Neuronal stem cell (in vitro differentiated cells): Measurements from ENCODE around the gene FOXP1.
"Not testable (repeated sequence)": the region's sequence is repeated elsewhere in the genome, so short reads cannot be mapped to it uniquely, and the experiment has no call there.

Source experiments
- DNase-seq: peaks from one replicate; pipeline ENCODE4 v3.0.0-alpha.2; 2013; ENCODE audit warnings: low spot score
- H2AFZ ChIP-seq: one replicate; pipeline ENCODE4 v1.6.1; 2013; ENCODE audit warnings: mild to moderate bottlenecking, low read length, inconsistent platforms
- H2AK5ac ChIP-seq: 2 replicates; pipeline ENCODE4 v1.6.1; 2013; ENCODE audit warnings: low read depth, mild to moderate bottlenecking, inconsistent platforms, low read length, moderate library complexity, mixed read lengths
- H2BK120ac ChIP-seq: 2 replicates; pipeline ENCODE4 v1.6.1; 2013; ENCODE audit warnings: low read depth, mild to moderate bottlenecking, inconsistent platforms, low read length, moderate library complexity, mixed read lengths
- H2BK12ac ChIP-seq: one replicate; pipeline ENCODE4 v1.6.1; 2013; ENCODE audit warnings: low read length, inconsistent platforms
- H2BK15ac ChIP-seq: 2 replicates; pipeline ENCODE4 v1.6.1; 2013; ENCODE audit warnings: mild to moderate bottlenecking, low read length, inconsistent platforms, mixed read lengths
- H2BK5ac ChIP-seq: one replicate; pipeline ENCODE4 v1.6.1; 2013; ENCODE audit warnings: inconsistent platforms, mild to moderate bottlenecking, low read length, moderate library complexity
- H3K14ac ChIP-seq: one replicate; pipeline ENCODE4 v1.6.1; 2013; ENCODE audit warnings: low read length, inconsistent platforms
- H3K18ac ChIP-seq: 2 replicates; pipeline ENCODE4 v1.6.1; 2013; ENCODE audit warnings: low read length, inconsistent platforms
- H3K23ac ChIP-seq: 2 replicates; pipeline ENCODE4 v1.6.1; 2013; ENCODE audit warnings: low read depth, mild to moderate bottlenecking, mixed read lengths, low read length, inconsistent platforms; ENCODE audit not compliant: poor library complexity
- H3K27ac ChIP-seq: replicated peaks from 3 replicates; pipeline ENCODE4 v1.5.1; 2013; ENCODE audit warnings: low read length, inconsistent platforms
- H3K27me3 ChIP-seq, 3 experiments: 2 replicates each; pipeline ENCODE4 v1.6.1; 2013; ENCODE audit warnings: low read length in 3 of 3, mild to moderate bottlenecking in 2 of 3, inconsistent platforms in 1 of 3, low read depth in 1 of 3, mixed read lengths in 1 of 3, moderate library complexity in 1 of 3; ENCODE audit not compliant: control insufficient read depth in 3 of 3, insufficient read depth in 3 of 3
- H3K36me3 ChIP-seq, 2 donors: replicated peaks in 1 of 2; 2 replicates each; pipeline ENCODE4 v1.6.1; 2013; ENCODE audit warnings: low read length in 2 of 2; ENCODE audit not compliant: control insufficient read depth in 2 of 2, insufficient read depth in 2 of 2
- H3K4ac ChIP-seq: 2 replicates; pipeline ENCODE4 v1.6.1; 2013; ENCODE audit warnings: inconsistent platforms, mild to moderate bottlenecking, low read length, moderate library complexity
- H3K4me1 ChIP-seq, 2 donors: 1 replicate in 1 of 2; 2 replicates in 1 of 2; pipeline ENCODE4 v1.6.1; 2013; ENCODE audit warnings: low read length in 2 of 2, low read depth in 1 of 2; ENCODE audit not compliant: control insufficient read depth in 2 of 2, insufficient read depth in 1 of 2
- H3K4me2 ChIP-seq: one replicate; pipeline ENCODE4 v1.6.1; 2013; ENCODE audit warnings: mild to moderate bottlenecking, low read length, inconsistent platforms; ENCODE audit not compliant: insufficient read depth, poor library complexity, severe bottlenecking
- H3K4me3 ChIP-seq, 2 donors: 2 replicates each; pipeline ENCODE4 v1.5.1; 2013; ENCODE audit warnings: low read length in 2 of 2, mild to moderate bottlenecking in 2 of 2, inconsistent platforms in 1 of 2, moderate library complexity in 1 of 2
- H3K79me1 ChIP-seq: one replicate; pipeline ENCODE4 v1.6.1; 2013; ENCODE audit warnings: low read depth, mild to moderate bottlenecking, inconsistent platforms, low read length, moderate library complexity
- H3K9ac ChIP-seq: one replicate; pipeline ENCODE4 v1.6.1; 2013; ENCODE audit warnings: mild to moderate bottlenecking, low read depth, low read length, inconsistent platforms; ENCODE audit not compliant: poor library complexity
- H3K9me3 ChIP-seq, 2 donors: replicated peaks in 1 of 2; 2 replicates each; pipeline versions ENCODE3 to v1.6.1; 2013; ENCODE audit warnings: low read length in 2 of 2, mild to moderate bottlenecking in 2 of 2, inconsistent platforms in 1 of 2, low read depth in 1 of 2, mixed read lengths in 1 of 2, moderate library complexity in 1 of 2; ENCODE audit not compliant: control insufficient read depth in 2 of 2, insufficient read depth in 1 of 2
- H4K8ac ChIP-seq: one replicate; pipeline ENCODE4 v1.6.1; 2013; ENCODE audit warnings: low read depth, mild to moderate bottlenecking, inconsistent platforms, low read length, moderate library complexity
- H4K91ac ChIP-seq: one replicate; pipeline ENCODE4 v1.6.1; 2013; ENCODE audit warnings: low read length, low read depth, mild to moderate bottlenecking, inconsistent platforms; ENCODE audit not compliant: poor library complexity
- WGBS, 2 donors: extraction: QIAGEN DNeasy Blood & Tissue Kit; methylation state at CpG; one replicate each; pipeline ENCODE4 v1.1.7; 2013; ENCODE audit warnings: missing lambda C conversion rate in 2 of 2, mixed read lengths in 1 of 2; ENCODE audit not compliant: insufficient read length in 2 of 2, insufficient replicate concordance in 1 of 2; ENCODE audit errors: extremely low coverage in 2 of 2; 5-methylcytosine and 5-hydroxymethylcytosine counted together

The FOXP1 gene

DNA sequence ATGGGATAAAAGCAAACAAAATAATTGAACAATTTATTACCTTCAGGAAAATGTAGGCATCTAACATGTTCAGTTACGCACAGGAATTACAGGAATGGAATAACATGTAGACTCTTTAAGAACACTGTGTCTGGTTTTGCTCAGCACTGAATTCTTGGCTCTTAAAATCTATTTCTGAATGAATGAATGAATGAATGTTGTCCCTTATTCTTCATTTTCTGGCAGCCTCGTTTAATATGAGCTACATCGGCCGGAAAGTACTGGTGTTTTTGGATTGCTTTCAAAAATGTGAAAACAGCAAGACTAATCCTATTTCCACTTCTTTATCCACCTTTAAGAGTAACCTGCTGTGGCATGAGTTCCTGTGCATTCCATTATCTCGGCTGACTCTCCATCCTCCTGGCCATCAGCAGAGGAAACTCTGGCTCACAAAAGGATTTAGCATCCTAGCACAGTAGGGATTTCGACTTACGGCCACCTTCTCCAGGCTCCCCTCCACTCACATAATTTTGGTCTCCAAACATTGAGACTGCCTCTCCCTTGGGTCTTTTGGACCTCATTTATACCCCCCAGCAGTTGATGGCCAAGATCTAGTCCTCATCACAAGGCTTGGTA is 145.3 kb downstream of the FOXP1 start:
- H3K9me3 ChIP-seq: peaks cover 0 to 3% of the 10 kb centered on the region in 2 donors
- H2BK15ac ChIP-seq: no peak overlapping the region
- H4K8ac ChIP-seq: no peak overlapping the region
- no peak overlapping the region for H2AK5ac ChIP-seq
- no peak overlapping the region for H2AFZ ChIP-seq
- H2BK5ac ChIP-seq: no peak overlapping the region
- no peak overlapping the region for H4K91ac ChIP-seq
- H3K14ac ChIP-seq: no peak overlapping the region
- no peak overlapping the region for H3K9ac ChIP-seq
- no peaks in the 10 kb centered on the region for H3K27me3 ChIP-seq
- DNase-seq: no peak
- WGBS, 2 donors: no CpG with 5 or more reads among the region's 7 CpGs
- no peak overlapping the region for H3K27ac ChIP-seq
- H2BK12ac ChIP-seq: no peak overlapping the region
- H3K4me3 ChIP-seq: no peak overlapping the region
- no peak overlapping the region for H3K18ac ChIP-seq
- peaks cover 0 to 5% of the 10 kb centered on the region in 2 donors for H3K4me1 ChIP-seq
- no peak overlapping the region for H2BK120ac ChIP-seq
- no peak overlapping the region for H3K4me2 ChIP-seq
- H3K23ac ChIP-seq: no peak overlapping the region
- no peak overlapping the region for H3K4ac ChIP-seq
- H3K36me3 ChIP-seq: no peaks in the 10 kb centered on the region
- H3K79me1 ChIP-seq: no peaks in the 10 kb centered on the region

DNA sequence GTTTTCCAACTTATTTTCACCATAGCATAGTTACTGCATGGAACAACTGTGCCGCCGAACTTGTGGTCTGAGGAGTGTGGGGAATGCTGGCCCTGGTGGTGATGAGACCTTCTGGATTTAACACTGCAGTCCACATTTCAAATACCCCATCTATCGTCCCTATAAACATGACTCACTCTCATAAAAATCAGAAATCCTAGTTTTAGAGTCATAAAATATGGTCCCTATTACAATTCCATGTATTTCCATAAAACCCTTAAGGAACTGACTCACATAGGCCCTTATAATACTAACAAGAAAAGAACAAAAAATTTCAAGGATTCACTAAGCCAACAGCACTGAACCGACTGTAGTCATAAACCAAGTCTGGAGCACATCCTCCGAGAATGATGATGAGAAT is 147.2 kb downstream of the FOXP1 start:
- no peak overlapping the region for H4K91ac ChIP-seq
- no peak overlapping the region for H2BK120ac ChIP-seq
- no peak overlapping the region for H2BK15ac ChIP-seq
- H3K9me3 ChIP-seq: peaks cover 0 to 3% of the 10 kb centered on the region in 2 donors
- no peak overlapping the region for H4K8ac ChIP-seq
- H2AFZ ChIP-seq: no peak overlapping the region
- no peak for DNase-seq
- no peak overlapping the region for H3K4me2 ChIP-seq
- no peak overlapping the region for H3K9ac ChIP-seq
- no peaks in the 10 kb centered on the region for H3K79me1 ChIP-seq
- no peaks in the 10 kb centered on the region for H3K27me3 ChIP-seq
- H2BK5ac ChIP-seq: no peak overlapping the region
- no CpG with 5 or more reads among the region's 5 CpGs for WGBS, 2 donors
- peaks cover 0 to 12% of the 10 kb centered on the region in 2 donors for H3K4me1 ChIP-seq
- H3K14ac ChIP-seq: no peak overlapping the region
- H3K23ac ChIP-seq: no peak overlapping the region
- no peak overlapping the region for H3K4me3 ChIP-seq
- H2AK5ac ChIP-seq: no peak overlapping the region
- no peaks in the 10 kb centered on the region for H3K36me3 ChIP-seq
- no peak overlapping the region for H2BK12ac ChIP-seq
- H3K18ac ChIP-seq: no peak overlapping the region
- no peak overlapping the region for H3K4ac ChIP-seq
- no peak overlapping the region for H3K27ac ChIP-seq

- peaks cover 0 to 13% of the 10 kb centered on the region in 2 donors for H3K4me1 ChIP-seq
- H3K9ac ChIP-seq, H3K79me1 ChIP-seq, H4K91ac ChIP-seq, H3K23ac ChIP-seq, H3K27ac ChIP-seq, H4K8ac ChIP-seq, H3K4me3 ChIP-seq, H3K36me3 ChIP-seq, H3K4me2 ChIP-seq, H2BK15ac ChIP-seq, H3K4ac ChIP-seq, DNase-seq, H3K14ac ChIP-seq, H2AFZ ChIP-seq, H3K9me3 ChIP-seq, H2BK120ac ChIP-seq, H2BK5ac ChIP-seq, H3K27me3 ChIP-seq, H3K18ac ChIP-seq, H2AK5ac ChIP-seq, H2BK12ac ChIP-seq: not testable (repeated sequence)
- WGBS, 2 donors: no CpG with 5 or more reads among the region's 7 CpGs
These were observed 147.7 kb downstream of the FOXP1 start for GRCh38 chr3:71435836-71436235.

GRCh38 chr3:71433631-71434030 is 149.9 kb downstream of the FOXP1 start:
- no peak overlapping the region for H3K27ac ChIP-seq
- no peak overlapping the region for H2AK5ac ChIP-seq
- no peaks in the 10 kb centered on the region for H3K27me3 ChIP-seq

More at GRCh38 chr3:71433631-71434030, 149.9 kb downstream of the FOXP1 start:
- Histone ChIP-seq H3K14ac (no peak overlapping the region), H3K36me3 (no peaks in the 10 kb centered on the region), H2AFZ (no peak overlapping the region), H2BK5ac (no peak overlapping the region), H3K9me3 (no peaks in the 10 kb centered on the region), H3K4ac (no peak overlapping the region), H3K9ac (no peak overlapping the region), H4K91ac (no peak overlapping the region), H4K8ac (no peak overlapping the region), H3K79me1 (no peaks in the 10 kb centered on the region), H3K4me3 (no peak overlapping the region), H2BK12ac (no peak overlapping the region), H2BK120ac (no peak overlapping the region), H2BK15ac (no peak overlapping the region), H3K4me1 (peaks cover 0 to 13% of the 10 kb centered on the region in 2 donors), H3K23ac (no peak overlapping the region), H3K4me2 (no peak overlapping the region), H3K18ac (no peak overlapping the region)
- no peak for DNase-seq
- no CpG with 5 or more reads among the region's 9 CpGs for WGBS, 2 donors
